OCI-LY1 (cell line): ENCODE data around the gene TMEM130.

Experiments
- H2AFZ ChIP-seq: fragments of 200-600 bp; sonication (generic), shearing (Covaris generic); 2 replicates; pipeline ENCODE4 v1.6.0; 2014; ENCODE audit warnings: antibody characterized with exemption, mild to moderate bottlenecking, low read length
- H3F3A ChIP-seq: fragments of 200-600 bp; sonication (generic), shearing (Covaris generic); 2 replicates; pipeline ENCODE4 v1.6.0; 2014; ENCODE audit warnings: mild to moderate bottlenecking, antibody characterized with exemption, low read length, moderate library complexity; ENCODE audit not compliant: insufficient read depth
- H3K27ac ChIP-seq: fragments of 200-600 bp; sonication (generic); 2 replicates; pipeline ENCODE4 v1.5.1; 2014; ENCODE audit warnings: low read length, mixed run types, mild to moderate bottlenecking, low read depth; ENCODE audit not compliant: poor library complexity, severe bottlenecking
- H3K27me3 ChIP-seq: fragments of 200-600 bp; sonication (generic); 2 replicates; pipeline ENCODE4 v1.6.0; 2014; ENCODE audit warnings: antibody characterized with exemption, mild to moderate bottlenecking, low read length, moderate library complexity; ENCODE audit not compliant: insufficient read depth
- H3K36me3 ChIP-seq: fragments of 200-600 bp; sonication (generic); 2 replicates; pipeline ENCODE4 v1.6.1; 2014; ENCODE audit warnings: mild to moderate bottlenecking, antibody characterized with exemption, low read length, moderate library complexity, mixed read lengths; ENCODE audit not compliant: insufficient read depth
- H3K4me1 ChIP-seq: fragments of 200-600 bp; sonication (generic); 2 replicates; pipeline ENCODE4 v1.5.1; 2014; ENCODE audit warnings: mild to moderate bottlenecking, low read length, moderate library complexity; ENCODE audit not compliant: insufficient read depth, severe bottlenecking
- H3K4me2 ChIP-seq: fragments of 200-600 bp; sonication (generic), shearing (Covaris generic); 2 replicates; pipeline ENCODE4 v1.6.1; 2014; ENCODE audit warnings: low read length
- H3K4me3 ChIP-seq: fragments of 200-600 bp; sonication (generic); 2 replicates; pipeline ENCODE4 v1.5.1; 2014; ENCODE audit warnings: low read length, low read depth, mild to moderate bottlenecking, mixed read lengths; ENCODE audit not compliant: poor library complexity, severe bottlenecking
- H3K79me2 ChIP-seq: fragments of 200-600 bp; shearing (Covaris generic); 2 replicates; pipeline ENCODE4 v1.6.1; 2016; ENCODE audit warnings: mixed run types, low read length, mixed read lengths; ENCODE audit not compliant: insufficient read depth
- H3K9ac ChIP-seq: fragments of 200-600 bp; sonication (generic), shearing (Covaris generic); 2 replicates; pipeline ENCODE4 v1.6.1; 2014; ENCODE audit warnings: mild to moderate bottlenecking, low read length, mixed read lengths
- H3K9me2 ChIP-seq: fragments of 200-600 bp; sonication (generic), shearing (Covaris generic); 2 replicates; pipeline ENCODE4 v1.6.1; 2014; ENCODE audit warnings: low read depth, mild to moderate bottlenecking, low read length, mixed read lengths
- H3K9me3 ChIP-seq: fragments of 200-600 bp; shearing (Covaris generic); 2 replicates; pipeline ENCODE4 v1.6.1; 2014; ENCODE audit warnings: low read length, mixed read lengths
- H4K20me1 ChIP-seq: fragments of 200-600 bp; sonication (generic), shearing (Covaris generic); 2 replicates; pipeline ENCODE4 v1.6.0; 2016; ENCODE audit warnings: mild to moderate bottlenecking, low read length; ENCODE audit not compliant: insufficient read depth
- CTCF ChIP-seq: fragments of 200-600 bp; sonication (generic), shearing (Covaris generic); IDR thresholded peaks from 2 replicates; pipeline ENCODE4 v1.5.1; 2017; ENCODE audit warnings: mild to moderate bottlenecking, antibody characterized with exemption, low read length, moderate library complexity, mixed read lengths
- EZH2 ChIP-seq: fragments of 200-600 bp; sonication (generic), shearing (Covaris generic); IDR thresholded peaks from 2 replicates; pipeline ENCODE4 v1.8.0; 2017; ENCODE audit warnings: borderline replicate concordance, mixed run types, mild to moderate bottlenecking, antibody characterized with exemption, low read length, moderate library complexity, mixed read lengths

Gene TMEM130

GRCh38 chr7:98869027-98869596 is 702 bp downstream of the TMEM130 start:
- H3K4me3 ChIP-seq, result no peak overlapping the region
- H3K36me3 ChIP-seq, result no peaks in the 10 kb centered on the region
- no peak overlapping the region for H3K9ac ChIP-seq
- H3K27ac ChIP-seq, result no peak overlapping the region
- H3K27me3 ChIP-seq, result peaks cover 22% of the 10 kb centered on the region
- no peak for TF ChIP-seq CTCF
- TF ChIP-seq EZH2, result no peak
- no peak overlapping the region for H3K4me2 ChIP-seq
- H3K4me1 ChIP-seq, result peaks cover 10% of the 10 kb centered on the region
- no peak overlapping the region for H2AFZ ChIP-seq
- H3F3A ChIP-seq, result 0 out of 2 replicates have a peak, but pooled peaks cover 3% of the 10 kb centered on the region
- no peaks in the 10 kb centered on the region for H3K9me2 ChIP-seq
- no peaks in the 10 kb centered on the region for H4K20me1 ChIP-seq
- no peaks in the 10 kb centered on the region for H3K9me3 ChIP-seq
- no peaks in the 10 kb centered on the region for H3K79me2 ChIP-seq

- 0 out of 2 replicates have a peak, but pooled peaks cover 3% of the 10 kb centered on the region for H3F3A ChIP-seq
- H3K4me2 ChIP-seq, result no peak overlapping the region
- H3K27ac ChIP-seq, result no peak overlapping the region
- no peak for TF ChIP-seq CTCF
- TF ChIP-seq EZH2, result no peak
- no peaks in the 10 kb centered on the region for H3K36me3 ChIP-seq
- no peaks in the 10 kb centered on the region for H3K9me2 ChIP-seq
- H3K27me3 ChIP-seq, result peaks cover 23% of the 10 kb centered on the region
- no peak overlapping the region for H2AFZ ChIP-seq
- no peak overlapping the region for H3K4me3 ChIP-seq
- H3K4me1 ChIP-seq, result peaks cover 10% of the 10 kb centered on the region
- no peaks in the 10 kb centered on the region for H4K20me1 ChIP-seq
- H3K9me3 ChIP-seq, result no peaks in the 10 kb centered on the region
- H3K79me2 ChIP-seq, result no peaks in the 10 kb centered on the region
- H3K9ac ChIP-seq, result no peak overlapping the region
Measured at GRCh38 chr7:98868450-98868849, 1.4 kb downstream of the TMEM130 start.

- Histone ChIP-seq H3K4me1 (peaks cover 10% of the 10 kb centered on the region), H3K27me3 (peaks cover 23% of the 10 kb centered on the region), H3F3A (no peaks in the 10 kb centered on the region), H3K27ac (no peak overlapping the region), H3K9ac (no peak overlapping the region), H3K4me2 (no peak overlapping the region), H4K20me1 (no peaks in the 10 kb centered on the region), H3K36me3 (no peaks in the 10 kb centered on the region), H3K9me3 (no peaks in the 10 kb centered on the region), H3K79me2 (no peaks in the 10 kb centered on the region), H3K9me2 (no peaks in the 10 kb centered on the region), H3K4me3 (no peak overlapping the region), H2AFZ (no peak overlapping the region)
- TF ChIP-seq CTCF (no peak), EZH2 (no peak)
Measured at GRCh38 chr7:98866765-98867164, 3.0 kb downstream of the TMEM130 start.
